Stimulated activated CD4-positive, alpha-beta T cell treated with anti-CD3 and anti-CD28 coated beads, Interleukin-1b, Interleukin-23, amount 100 ng/mL, for 48 hours (primary cell): ENCODE results near the gene POLR2L.

Source experiments
- DNase-seq: peaks from one replicate; pipeline ENCODE4 v3.0.0-alpha.2; 2020

The POLR2L gene

GRCh38 chr11:824942-825341 lies 17.4 kb downstream of the POLR2L start:
- no peak for DNase-seq

DNA sequence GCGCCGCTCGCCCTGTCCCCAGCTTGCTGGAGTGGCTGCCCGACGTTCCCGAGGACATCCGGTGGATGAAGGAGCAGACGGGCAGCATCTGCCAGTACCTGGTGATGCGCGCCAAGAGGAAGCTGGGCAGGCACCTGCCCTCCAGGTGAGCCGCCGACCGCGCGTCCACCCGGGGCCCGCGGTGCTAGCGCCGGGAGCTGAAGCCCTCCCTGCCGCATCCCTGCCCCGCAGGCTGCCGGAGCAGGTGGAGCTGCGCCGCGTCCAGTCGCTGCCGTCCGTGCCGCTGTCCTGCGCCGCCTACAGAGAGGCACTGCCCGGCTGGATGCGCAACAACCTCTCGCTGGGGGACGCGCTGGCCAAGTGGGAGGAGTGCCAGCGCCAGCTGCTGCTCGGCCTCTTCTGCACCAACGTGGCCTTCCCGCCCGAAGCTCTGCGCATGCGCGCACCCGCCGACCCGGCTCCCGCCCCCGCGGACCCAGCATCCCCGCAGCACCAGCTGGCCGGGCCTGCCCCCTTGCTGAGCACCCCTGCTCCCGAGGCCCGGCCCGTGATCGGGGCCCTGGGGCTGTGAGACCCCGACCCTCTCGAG lies 17.9 kb downstream of the POLR2L start:
- no peak for DNase-seq

DNA sequence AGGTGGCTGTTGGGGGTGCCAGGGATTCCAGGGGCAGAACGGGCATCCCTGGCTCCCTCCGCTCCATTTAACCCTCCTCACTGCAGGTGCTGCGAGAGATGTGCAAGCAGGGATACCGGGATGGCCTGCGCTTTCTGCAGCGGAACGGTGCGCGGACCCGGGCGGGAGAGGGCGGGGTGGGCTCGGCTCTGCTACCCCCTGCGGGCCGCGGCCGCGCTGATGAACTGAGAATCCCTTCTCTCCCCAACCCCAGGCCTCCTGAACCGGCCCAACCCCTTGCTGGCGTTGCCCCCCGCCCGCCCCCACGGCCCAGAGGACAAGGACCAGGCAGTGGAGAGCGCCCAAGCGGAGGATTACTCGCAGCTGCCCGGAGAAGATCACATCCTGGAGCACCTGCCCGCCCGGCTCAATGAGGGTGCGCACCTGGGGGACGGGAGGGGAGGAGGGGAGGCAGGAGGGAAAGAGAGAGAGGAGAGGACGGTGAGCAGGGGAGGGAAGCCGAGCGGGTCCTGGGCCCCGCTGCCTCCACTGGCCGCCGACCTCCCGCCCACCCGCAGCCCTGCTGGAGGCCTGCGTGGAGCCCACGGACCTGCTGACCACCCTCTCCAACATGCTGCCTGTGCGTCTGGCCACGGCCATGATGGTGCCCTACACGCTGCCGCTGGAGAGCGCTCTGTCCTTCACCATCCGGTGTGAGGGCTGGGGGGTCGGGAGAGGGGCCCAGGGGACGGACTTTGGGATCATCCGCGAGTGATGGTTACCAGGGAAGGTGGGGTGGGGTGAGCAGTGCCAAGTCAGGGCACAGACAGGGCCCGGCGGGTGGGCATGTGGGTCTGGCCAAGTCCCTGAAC lies 18.7 kb downstream of the POLR2L start:
- DNase-seq = no peak

DNA sequence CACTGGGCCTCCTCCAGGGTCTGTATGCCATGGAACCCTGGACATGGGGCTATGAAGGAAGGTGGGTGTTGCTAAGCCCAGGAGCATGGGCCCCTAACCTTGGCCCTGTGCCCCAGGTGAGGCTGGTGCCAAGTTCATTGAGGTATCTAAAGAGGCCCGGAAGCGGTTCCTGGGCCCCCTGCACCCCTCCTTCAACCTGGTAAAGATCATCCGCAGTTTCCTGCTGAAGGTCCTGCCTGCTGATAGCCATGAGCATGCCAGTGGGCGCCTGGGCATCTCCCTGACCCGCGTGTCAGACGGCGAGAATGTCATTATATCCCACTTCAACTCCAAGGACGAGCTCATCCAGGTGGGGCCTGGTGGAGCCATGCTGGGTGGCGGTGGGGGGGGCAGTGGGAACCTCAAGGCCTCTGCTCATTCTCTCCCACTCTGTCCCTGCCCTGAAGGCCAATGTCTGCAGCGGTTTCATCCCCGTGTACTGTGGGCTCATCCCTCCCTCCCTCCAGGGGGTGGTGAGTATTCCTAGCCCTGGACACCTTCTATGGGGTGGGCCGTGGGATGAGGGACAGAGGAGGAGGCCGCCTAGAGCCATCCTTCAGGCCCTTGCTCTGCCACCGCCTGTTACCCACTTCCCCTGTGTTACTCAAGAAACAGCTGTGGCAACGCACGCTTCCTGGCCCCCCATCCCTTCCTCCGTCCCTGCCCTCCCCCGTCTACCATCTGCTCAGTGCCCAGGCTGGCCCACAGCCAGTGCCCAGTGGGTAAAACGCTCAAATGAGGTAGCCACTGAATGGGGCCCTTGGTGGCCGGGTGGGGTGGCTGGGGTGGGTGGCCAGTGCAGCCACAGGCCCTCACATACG lies 20.6 kb downstream of the POLR2L start:
- DNase-seq = no peak

DNA sequence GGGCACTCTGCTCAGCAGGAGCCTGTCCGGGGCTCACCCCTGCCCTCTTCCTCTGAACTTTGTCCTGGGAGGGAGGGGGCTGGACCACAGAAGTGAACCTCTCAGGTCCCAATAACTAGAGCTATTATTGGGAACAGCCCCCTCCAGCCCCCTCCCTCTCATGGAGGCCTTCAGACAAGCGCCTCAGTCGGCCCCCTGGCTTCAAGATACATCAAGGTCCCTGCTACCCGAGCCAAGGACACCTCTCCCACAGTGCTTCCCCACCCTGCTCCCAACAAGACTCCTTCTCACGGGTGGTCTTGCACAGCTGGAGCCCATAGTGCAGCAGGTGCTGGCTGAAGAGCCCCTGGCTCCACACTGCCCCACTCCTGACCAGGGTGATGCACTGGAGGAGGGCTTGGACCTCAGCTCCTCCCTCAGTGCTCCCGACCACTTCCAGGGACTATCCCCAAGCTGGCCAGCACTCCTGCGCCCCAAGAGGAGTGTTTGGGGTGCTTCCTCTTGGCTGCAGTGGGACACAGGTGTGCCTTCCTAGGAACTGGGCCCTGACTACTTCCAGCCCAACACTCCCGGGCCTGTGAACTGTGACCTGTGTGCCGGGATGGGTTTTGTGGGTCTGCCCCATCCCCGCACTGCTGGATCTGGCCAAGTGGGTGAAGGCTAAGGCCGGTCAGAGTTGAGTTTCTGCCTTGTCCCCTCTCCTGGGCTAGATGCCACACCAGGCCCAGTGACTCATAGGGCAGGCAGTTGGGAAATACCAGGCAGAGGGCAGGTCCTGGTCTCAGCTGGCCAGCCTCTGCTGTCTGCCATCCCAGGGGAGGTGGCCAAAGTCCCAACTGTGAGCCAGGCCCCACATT lies 21.4 kb downstream of the POLR2L start:
- no peak for DNase-seq

- peak; percentile 93 for DNase-seq
These were observed 22.2 kb downstream of the POLR2L start for GRCh38 chr11:819943-820649.

DNA sequence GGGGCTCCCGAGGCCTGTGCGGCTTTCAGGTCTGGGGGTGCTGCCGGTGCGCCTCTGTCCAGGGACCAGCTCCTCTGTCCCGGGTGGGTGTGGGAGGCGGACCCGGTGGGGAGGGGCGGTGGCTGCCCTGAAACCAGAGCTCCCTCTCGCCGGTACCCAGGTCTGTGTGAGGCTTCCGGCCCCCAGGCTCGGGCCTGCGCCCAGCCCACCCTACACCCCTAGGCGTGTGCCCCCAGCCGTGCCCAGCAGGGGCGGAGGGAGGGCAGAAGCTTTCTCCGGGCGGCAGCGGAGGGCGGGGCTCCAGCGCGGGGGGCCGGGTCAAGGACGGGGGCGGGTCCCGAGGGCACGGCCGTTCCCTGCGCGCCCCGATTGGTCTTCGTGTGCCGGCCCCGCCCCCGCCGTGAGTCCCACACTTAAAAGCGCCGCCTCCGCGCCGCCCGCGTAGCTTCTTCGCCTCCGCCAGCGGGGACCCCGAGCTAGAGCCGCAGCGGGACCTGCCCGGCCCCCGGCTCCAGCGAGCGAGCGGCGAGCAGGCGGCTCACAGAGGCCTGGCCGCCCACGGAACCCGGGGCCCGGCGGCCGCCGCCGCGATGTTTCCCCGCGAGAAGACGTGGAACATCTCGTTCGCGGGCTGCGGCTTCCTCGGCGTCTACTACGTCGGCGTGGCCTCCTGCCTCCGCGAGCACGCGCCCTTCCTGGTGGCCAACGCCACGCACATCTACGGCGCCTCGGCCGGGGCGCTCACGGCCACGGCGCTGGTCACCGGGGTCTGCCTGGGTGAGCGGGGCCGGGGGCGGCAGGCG lies 23.0 kb downstream of the POLR2L start:
- peak; percentile 88 for DNase-seq

GRCh38 chr11:818396-819128 lies 23.8 kb downstream of the POLR2L start, which contains the start of gene PNPLA2:
TSS of gene PNPLA2 (plus strand) at chr11:818914. CDS start at chr11:819719, 805 bp downstream.
- DNase-seq = no peak

- DNase-seq = no peak
These were observed 25.9 kb downstream of the POLR2L start for GRCh38 chr11:816433-816779.

DNA sequence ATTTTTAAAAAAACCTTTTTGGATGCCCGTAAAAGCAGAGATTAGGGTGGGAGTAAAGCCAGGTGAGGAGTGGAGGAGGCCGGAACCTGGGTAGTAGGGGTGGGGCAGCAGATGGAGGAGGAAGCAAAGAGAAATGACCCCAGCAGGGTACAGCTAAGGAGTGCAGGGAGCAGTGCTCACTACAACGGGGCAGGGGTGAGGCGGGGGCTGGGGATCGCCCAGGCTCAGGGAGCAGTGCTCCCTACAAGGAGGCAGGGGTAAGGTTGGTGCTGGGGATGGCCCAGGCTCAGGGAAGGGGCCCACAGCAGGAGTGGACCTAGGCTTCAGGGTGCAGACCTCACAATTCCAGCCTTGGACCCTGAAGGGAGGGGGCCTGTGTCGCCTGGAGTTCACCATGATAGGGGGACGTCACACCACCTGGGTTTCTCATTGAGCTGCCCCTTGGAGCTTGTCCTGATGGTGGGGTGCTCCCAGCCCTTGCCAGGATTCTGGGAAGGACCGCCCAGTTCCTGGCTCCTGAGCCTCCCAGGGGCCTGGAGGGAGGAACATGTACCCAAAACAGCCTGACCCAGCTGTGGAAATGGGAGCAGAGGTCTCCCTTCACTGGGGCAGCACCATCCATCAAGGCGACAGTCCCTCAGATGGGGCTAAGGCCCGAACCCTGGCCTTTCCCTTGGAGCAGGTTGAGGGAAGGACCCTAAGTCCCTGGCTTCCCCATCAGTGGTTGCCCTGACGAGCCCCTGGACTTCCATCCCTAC lies 26.5 kb downstream of the POLR2L start:
- no peak for DNase-seq

GRCh38 chr11:813456-814096 lies 28.8 kb downstream of the POLR2L start:
- DNase-seq = no peak

DNA sequence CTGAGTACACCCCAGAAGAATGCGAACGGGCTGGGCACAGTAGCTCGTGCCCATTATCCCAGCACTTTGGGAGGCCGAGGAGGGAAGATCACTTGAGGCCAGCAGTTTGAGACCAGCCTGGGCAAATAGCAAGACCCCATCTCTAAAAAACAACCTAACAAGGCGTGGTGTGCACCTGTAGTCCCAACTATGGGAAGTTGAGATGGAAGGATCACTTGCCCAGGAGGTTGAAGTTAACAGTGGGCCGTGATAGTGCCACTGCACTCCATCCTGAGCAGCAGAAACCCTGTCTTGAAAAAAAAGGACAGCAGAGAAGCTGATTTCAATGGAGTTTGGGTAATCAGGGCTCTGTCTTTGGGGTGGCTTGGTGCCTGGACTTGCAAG lies 29.3 kb downstream of the POLR2L start:
- no peak for DNase-seq

- no peak for DNase-seq
These were observed 29.9 kb downstream of the POLR2L start for GRCh38 chr11:812390-812789.

DNA sequence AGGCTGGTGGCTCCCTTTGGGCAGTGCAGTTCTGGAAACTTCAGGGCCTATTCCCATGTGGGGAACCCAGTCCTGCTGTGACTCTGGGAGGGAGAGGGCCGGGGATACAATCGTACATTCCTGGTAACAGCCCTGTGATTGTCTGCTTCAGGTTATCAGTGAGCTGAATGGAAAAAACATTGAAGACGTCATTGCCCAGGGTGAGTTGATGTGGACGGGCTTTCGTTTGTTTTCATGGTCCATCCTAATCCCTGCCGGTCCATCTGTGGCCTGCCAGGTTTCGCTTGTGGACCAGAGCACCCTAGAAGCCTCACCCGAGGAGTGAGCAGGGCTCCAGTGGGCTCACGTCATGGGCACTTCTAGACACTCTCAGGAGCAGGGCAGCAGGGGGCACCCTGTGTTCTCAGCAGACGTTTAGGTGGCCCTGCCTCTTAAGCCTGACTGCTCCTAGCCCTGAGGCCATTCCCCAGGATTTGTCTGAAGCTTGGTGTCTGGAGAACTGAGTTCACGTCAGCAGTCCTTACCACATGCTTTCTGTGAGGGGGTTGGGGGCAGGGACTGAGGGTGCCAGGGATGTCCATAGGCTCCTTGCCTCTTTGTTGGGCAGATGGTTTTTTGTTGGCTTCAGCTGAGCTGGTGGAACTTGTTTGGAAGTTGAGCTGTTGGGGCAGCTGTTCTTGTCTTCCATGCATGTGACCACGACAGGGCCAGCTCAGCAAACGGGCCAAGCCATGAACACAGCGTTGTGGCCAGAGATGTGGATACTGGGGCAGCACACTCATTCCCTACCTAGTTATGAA lies 30.7 kb downstream of the POLR2L start:
- no peak for DNase-seq

DNA sequence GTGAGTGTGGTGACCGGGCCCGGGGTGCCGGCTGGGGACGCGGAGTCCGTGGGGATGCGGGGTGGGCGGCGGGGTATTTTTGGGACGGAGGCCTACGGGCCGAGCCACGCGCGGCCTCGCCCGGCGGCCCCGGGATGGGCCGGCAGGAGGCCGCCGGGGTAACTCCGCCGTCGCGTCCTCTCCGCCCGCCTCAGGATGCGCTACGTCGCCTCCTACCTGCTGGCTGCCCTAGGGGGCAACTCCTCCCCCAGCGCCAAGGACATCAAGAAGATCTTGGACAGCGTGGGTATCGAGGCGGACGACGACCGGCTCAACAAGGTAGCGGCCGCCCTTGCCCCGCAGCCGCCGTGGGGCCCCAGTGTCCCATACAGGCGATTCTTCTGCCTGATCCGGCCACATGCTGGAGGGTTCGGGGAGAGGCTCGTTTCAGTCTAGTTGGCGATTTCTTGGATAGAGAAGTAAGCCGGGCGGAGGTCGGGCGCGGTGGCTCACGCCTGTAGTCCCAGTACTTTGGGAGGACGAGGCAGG lies 32.2 kb downstream of the POLR2L start:
- DNase-seq = no peak

DNA sequence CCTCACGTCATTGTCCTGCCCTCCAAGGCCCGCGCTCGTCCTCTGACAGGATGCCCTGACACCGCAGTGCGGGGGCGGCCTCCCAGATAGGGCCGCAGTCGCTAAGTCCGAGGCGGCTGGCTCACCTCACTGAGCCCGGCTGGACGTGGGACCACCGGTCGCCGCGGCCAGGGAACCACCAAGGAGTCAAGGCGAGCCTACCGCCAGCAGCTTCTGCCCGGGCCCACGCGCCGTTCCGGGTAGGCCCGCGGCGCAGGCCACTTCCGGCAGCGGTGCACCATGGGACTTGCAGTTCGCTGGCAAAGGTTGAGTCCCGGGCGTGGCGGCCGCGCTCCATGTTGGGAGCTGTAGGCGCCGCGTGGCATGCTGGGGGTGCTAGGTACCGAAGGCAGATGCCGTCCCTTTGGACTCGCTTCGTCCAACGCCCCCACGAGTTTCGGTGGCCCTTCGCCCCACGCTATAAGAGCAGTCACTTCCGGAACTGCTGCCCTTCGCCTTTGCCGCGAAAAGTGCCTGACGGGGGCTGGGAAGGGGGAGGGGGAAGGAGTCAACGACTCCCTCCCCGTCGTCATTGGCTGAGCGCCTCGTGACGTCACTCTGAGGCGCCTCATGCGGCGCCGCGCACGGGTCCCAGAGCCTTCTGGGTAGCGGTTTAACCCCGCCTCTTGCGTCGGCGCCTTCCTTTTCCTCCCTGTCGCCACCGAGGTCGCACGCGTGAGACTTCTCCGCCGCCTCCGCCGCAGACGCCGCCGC lies 32.9 kb downstream of the POLR2L start, which contains the start of gene RPLP2:
Gene RPLP2, plus strand, starts transcription at position 681 of the 753 bp plus-strand sequence. CDS start 268 bp downstream, outside the sequence.
- peak; percentile 97 for DNase-seq
